H1 (cell line): ENCODE data around the gene SRRM4. TPM values are rescaled to one million over a fixed set of nuclear protein-coding genes. Genes with fewer than 3 reads are reported as not detected.

Experiments used
- CTCF ChIA-PET: fragments of 300-600 bp; sonication (Branson Sonifier 250); formaldehyde crosslinking; loops from one replicate; lab custom pipeline; 2021; ENCODE audit not compliant: partially characterized antibody; lab: Charles Lee
- POLR2A ChIA-PET: fragments of 300-600 bp; sonication (Branson Sonifier 250); formaldehyde crosslinking; loops from one replicate; lab custom pipeline; 2021; ENCODE audit warnings: inconsistent platforms; ENCODE audit not compliant: partially characterized antibody; lab: Charles Lee
- DNase-seq, 2 experiments: peaks; one replicate each; pipeline versions ENCODE4 v3.0.0 to v3.0.0-alpha.2; 2010 to 2022; ENCODE audit warnings: low spot score in 2 of 2, low read depth in 1 of 2, mixed read lengths in 1 of 2
- FAIRE-seq: peaks from 2 replicates; lab custom pipeline; 2011; peaks lifted over from hg19 to GRCh38; lab: Jason Lieb, UNC
- H2AFZ ChIP-seq: 2 replicates; pipeline ENCODE4 v1.8.1; 2012; ENCODE audit warnings: low read length, inconsistent platforms
- H2AK5ac ChIP-seq: 2 replicates; pipeline ENCODE4 v1.6.1; 2013; ENCODE audit warnings: low read depth, low read length
- H2BK120ac ChIP-seq: replicated peaks from 2 replicates; pipeline ENCODE3; 2013; ENCODE audit warnings: low read depth, low read length, inconsistent platforms
- H2BK12ac ChIP-seq: 2 replicates; pipeline ENCODE4 v1.6.1; 2013; ENCODE audit warnings: low read depth, low read length
- H2BK15ac ChIP-seq: 2 replicates; pipeline ENCODE4 v1.6.1; 2013; ENCODE audit warnings: low read length
- H2BK20ac ChIP-seq: 2 replicates; pipeline ENCODE4 v1.6.1; 2013; ENCODE audit warnings: low read length
- H2BK5ac ChIP-seq: 2 replicates; pipeline ENCODE4 v1.6.1; 2013; ENCODE audit warnings: low read depth, low read length
- H3K14ac ChIP-seq: 2 replicates; pipeline ENCODE4 v1.6.1; 2013; ENCODE audit warnings: inconsistent platforms; ENCODE audit not compliant: insufficient read length
- H3K18ac ChIP-seq: 2 replicates; pipeline ENCODE4 v1.6.1; 2013; ENCODE audit warnings: low read length; ENCODE audit errors: extremely low read depth
- H3K23ac ChIP-seq: 2 replicates; pipeline ENCODE4 v1.6.1; 2013; ENCODE audit warnings: inconsistent platforms; ENCODE audit not compliant: insufficient read length
- H3K23me2 ChIP-seq: 2 replicates; pipeline ENCODE4 v1.6.1; 2013; ENCODE audit warnings: low read depth, low read length
- H3K27ac ChIP-seq: 2 replicates; pipeline ENCODE4 v1.6.1; 2011; ENCODE audit warnings: low read depth, low read length, inconsistent platforms
- H3K27me3 ChIP-seq, 4 experiments: replicated peaks in 1 of 4; 1 replicate in 1 of 4; 2 replicates in 3 of 4; pipeline versions ENCODE4 v1.6.1 to v1.8.1; 2011 to 2013; ENCODE audit warnings: low read length in 3 of 4, mild to moderate bottlenecking in 3 of 4, inconsistent platforms in 2 of 4, mixed read lengths in 2 of 4, moderate library complexity in 1 of 4; ENCODE audit not compliant: control insufficient read depth in 3 of 4, insufficient read depth in 3 of 4; ENCODE audit errors: extremely low read depth in 1 of 4
- H3K36me3 ChIP-seq, 4 experiments: 2 replicates each; pipeline versions ENCODE4 v1.6.1 to v1.8.1; 2011 to 2013; ENCODE audit warnings: mild to moderate bottlenecking in 4 of 4, low read length in 3 of 4, moderate library complexity in 2 of 4, control low read depth in 1 of 4, inconsistent platforms in 1 of 4; ENCODE audit not compliant: insufficient read depth in 4 of 4, control insufficient read depth in 2 of 4
- H3K4ac ChIP-seq: replicated peaks from 2 replicates; pipeline ENCODE3; 2013; ENCODE audit warnings: low read length, low read depth, mixed read lengths, inconsistent platforms; ENCODE audit not compliant: insufficient read length
- H3K4me1 ChIP-seq, 4 experiments: replicated peaks in 1 of 4; 1 replicate in 1 of 4; 2 replicates in 3 of 4; pipeline versions ENCODE4 v1.6.1 to v1.8.1; 2011 to 2013; ENCODE audit warnings: low read length in 3 of 4, inconsistent platforms in 2 of 4, mixed read lengths in 1 of 4; ENCODE audit not compliant: insufficient read depth in 4 of 4, control insufficient read depth in 3 of 4
- H3K4me2 ChIP-seq, 2 experiments: 2 replicates each; pipeline versions ENCODE4 v1.6.1 to v1.8.1; 2011 to 2013; ENCODE audit warnings: low read depth in 2 of 2, low read length in 2 of 2, control low read depth in 1 of 2, inconsistent platforms in 1 of 2, mild to moderate bottlenecking in 1 of 2; ENCODE audit not compliant: insufficient read depth in 1 of 2
- H3K4me3 ChIP-seq, 4 experiments: fragments of 200-600, 300-600 bp in 1 of 4; sonication (generic), shearing (Covaris generic), sonication (Bioruptor Twin) in 1 of 4; 2 replicates each; pipeline versions ENCODE4 v1.5.1 to v1.8.1; 2011 to 2016; ENCODE audit warnings: low read length in 4 of 4, low read depth in 3 of 4, control low read depth in 2 of 4, inconsistent platforms in 2 of 4, mild to moderate bottlenecking in 2 of 4, mixed read lengths in 1 of 4, moderate library complexity in 1 of 4; ENCODE audit not compliant: insufficient read depth in 2 of 4; ENCODE audit errors: extremely low read depth in 1 of 4
- H3K56ac ChIP-seq: replicated peaks from 2 replicates; pipeline ENCODE3; 2013; ENCODE audit warnings: low read depth, mild to moderate bottlenecking, mixed read lengths, low read length, inconsistent platforms; ENCODE audit not compliant: insufficient read length
- H3K79me1 ChIP-seq: 2 replicates; pipeline ENCODE4 v1.6.1; 2013; ENCODE audit warnings: low read depth, low read length, control low read depth
- H3K79me2 ChIP-seq, 2 experiments: 2 replicates each; pipeline versions ENCODE4 v1.6.1 to v1.8.1; 2012 to 2013; ENCODE audit warnings: low read length in 2 of 2, mild to moderate bottlenecking in 2 of 2, inconsistent platforms in 1 of 2; ENCODE audit not compliant: insufficient read depth in 2 of 2, control insufficient read depth in 1 of 2
- H3K9ac ChIP-seq, 4 experiments: replicated peaks in 1 of 4; 1 replicate in 1 of 4; 2 replicates in 3 of 4; pipeline versions ENCODE4 v1.6.1 to v1.8.1; 2011 to 2013; ENCODE audit warnings: low read depth in 3 of 4, low read length in 3 of 4, control low read depth in 2 of 4, mild to moderate bottlenecking in 2 of 4, moderate library complexity in 2 of 4, inconsistent platforms in 1 of 4; ENCODE audit errors: extremely low read depth in 1 of 4
- H3K9me3 ChIP-seq, 2 experiments: 2 replicates each; pipeline versions ENCODE4 v1.6.1 to v1.8.1; 2012 to 2013; ENCODE audit warnings: mild to moderate bottlenecking in 2 of 2, moderate library complexity in 2 of 2, control low read depth in 1 of 2, inconsistent platforms in 1 of 2, low read depth in 1 of 2, low read length in 1 of 2, mixed read lengths in 1 of 2; ENCODE audit not compliant: insufficient read depth in 2 of 2
- H4K20me1 ChIP-seq, 2 experiments: replicated peaks in 1 of 2; 2 replicates each; pipeline versions ENCODE3 to v1.8.1; 2011 to 2013; ENCODE audit warnings: inconsistent platforms in 2 of 2, low read length in 2 of 2, mild to moderate bottlenecking in 1 of 2; ENCODE audit not compliant: insufficient read depth in 2 of 2, control insufficient read depth in 1 of 2
- H4K5ac ChIP-seq: 2 replicates; pipeline ENCODE4 v1.6.1; 2013; ENCODE audit warnings: low read length, low read depth, mixed read lengths, inconsistent platforms; ENCODE audit not compliant: insufficient read length
- H4K8ac ChIP-seq: 2 replicates; pipeline ENCODE4 v1.8.0; 2013; ENCODE audit warnings: mild to moderate bottlenecking, moderate library complexity, low read length, inconsistent platforms; ENCODE audit not compliant: insufficient read depth; ENCODE audit errors: extremely low read depth
- H4K91ac ChIP-seq: replicated peaks from 2 replicates; pipeline ENCODE3; 2013; ENCODE audit warnings: low read length, mixed read lengths, inconsistent platforms; ENCODE audit not compliant: insufficient read length
- CEBPB ChIP-seq: IDR thresholded peaks from 2 replicates; pipeline ENCODE4 v1.6.1; 2012; ENCODE audit warnings: low read depth, low read length
- EGR1 ChIP-seq: IDR thresholded peaks from 2 replicates; pipeline ENCODE4 v1.6.1; 2011; ENCODE audit warnings: low read depth, low read length, borderline replicate concordance
- GTF2F1 ChIP-seq: IDR thresholded peaks from 2 replicates; pipeline ENCODE4 v1.6.1; 2012; ENCODE audit warnings: low read depth, low read length, improper control_type of control experiment, borderline replicate concordance
- HDAC6 ChIP-seq: IDR thresholded peaks from one replicate; pipeline ENCODE4 v1.7.1; 2012; ENCODE audit warnings: low read depth, mild to moderate bottlenecking, inconsistent platforms, low read length, moderate library complexity
- JUN ChIP-seq: IDR thresholded peaks from 2 replicates; pipeline ENCODE4 v1.6.1; 2011; ENCODE audit warnings: low read depth, mild to moderate bottlenecking, improper control_type of control experiment, low read length
- JUND ChIP-seq: IDR thresholded peaks from 2 replicates; pipeline ENCODE4 v1.6.1; 2011; ENCODE audit warnings: mild to moderate bottlenecking, improper control_type of control experiment, low read length
- NANOG ChIP-seq: IDR thresholded peaks from 2 replicates; pipeline ENCODE4 v1.6.1; 2011; ENCODE audit warnings: low read length, low read depth, mild to moderate bottlenecking, inconsistent platforms; ENCODE audit not compliant: insufficient read depth, poor library complexity, severe bottlenecking
- NRF1 ChIP-seq: IDR thresholded peaks from 2 replicates; pipeline ENCODE4 v1.6.1; 2011; ENCODE audit warnings: mild to moderate bottlenecking, low read depth, low read length, improper control_type of control experiment
- RBBP5 ChIP-seq: IDR thresholded peaks from 2 replicates; pipeline ENCODE4 v1.7.1; 2012; ENCODE audit warnings: low read depth, mild to moderate bottlenecking, inconsistent platforms, low read length, moderate library complexity, borderline replicate concordance
- RFX5 ChIP-seq: IDR thresholded peaks from 2 replicates; pipeline ENCODE4 v1.6.1; 2011; ENCODE audit warnings: low read depth, low read length, improper control_type of control experiment, borderline replicate concordance
- RXRA ChIP-seq: IDR thresholded peaks from 2 replicates; pipeline ENCODE4 v1.6.1; 2011; ENCODE audit warnings: low read depth, mild to moderate bottlenecking, low read length, moderate library complexity; ENCODE audit not compliant: insufficient read depth
- SIRT6 ChIP-seq: IDR thresholded peaks from one replicate; pipeline ENCODE4 v1.7.1; 2012; ENCODE audit warnings: low read length, inconsistent platforms
- SIX5 ChIP-seq: IDR thresholded peaks from 2 replicates; pipeline ENCODE4 v1.6.1; 2011; ENCODE audit warnings: mild to moderate bottlenecking, low read depth, low read length
- TEAD4 ChIP-seq: IDR thresholded peaks from 2 replicates; pipeline ENCODE4 v1.6.1; 2012; ENCODE audit warnings: low read depth, low read length, inconsistent platforms, mixed read lengths
- WGBS, 2 experiments: shearing (Covaris generic) in 1 of 2; methylation state at CpG; one replicate each; pipeline versions ENCODE4 v1.1.6 to v1.1.7; 2013 to 2015; ENCODE audit warnings: low lambda C conversion rate in 2 of 2, mixed read lengths in 2 of 2, inconsistent platforms in 1 of 2, low coverage in 1 of 2, missing lambda C conversion rate in 1 of 2; ENCODE audit not compliant: insufficient replicate concordance in 2 of 2, insufficient coverage in 1 of 2, insufficient read length in 1 of 2; ENCODE audit errors: extremely low coverage in 1 of 2, missing lambda C conversion rate in 1 of 2; 5-methylcytosine and 5-hydroxymethylcytosine counted together
- polyA plus RNA-seq, 7 experiments: library from polyadenylated mRNA; depleted of rRNA in 3 of 7; stranded (reverse) in 5 of 7; unstranded in 2 of 7; fragments of >200 nt in 5 of 7; fragments of 200-250 nt in 2 of 7; gene quantifications; 1 replicate in 5 of 7; 2 replicates in 1 of 7; 4 replicates in 1 of 7; pipeline versions ENCODE4 v1.2.1 to v1.2.3, GENCODE V29; 2011 to 2013; ENCODE audit warnings: missing spikeins in 2 of 7, mixed read lengths in 2 of 7
- total RNA-seq: library from RNA; stranded (reverse); fragmentation: NEBNext Ultra II Directional; extraction: Animal tissue kit (Norgen Biotek cat#: 25700); gene quantifications from 2 replicates; pipeline ENCODE4 v1.2.1, GENCODE V29; 2021

Gene SRRM4
- total and polyA plus RNA-seq, 2 of the 8 experiments (the other 6 are each of a cell fraction or from before 2014, with no cell fraction given) = 0.53 to 1.1 TPM

- Histone ChIP-seq H4K5ac (no peak overlapping the region), H3K14ac (no peak overlapping the region), H2BK5ac (0 out of 2 replicates have a peak overlapping the region, but pooled peaks have one; percentile 6), H4K91ac (no peak overlapping the region), H3K9ac (no peak overlapping the region), H3K79me1 (no peaks in the 10 kb centered on the region), H3K56ac (no peak overlapping the region), H3K9me3 (no peaks in the 10 kb centered on the region), H3K18ac (no peak overlapping the region; the same call in 1 of the 2 replicates), H3K36me3 (no peaks in the 10 kb centered on the region), H3K4me3 (no peak overlapping the region; a peak in 1 of 8 replicates), H2BK15ac (0 out of 2 replicates have a peak overlapping the region, but pooled peaks have one; percentile 10), H3K27ac (no peak overlapping the region), H3K79me2 (no peaks in the 10 kb centered on the region), H3K27me3 (no peaks in the 10 kb centered on the region), H2BK12ac (peak overlapping the region; percentile 4; the same call in 1 of the 2 replicates), H3K4me1 (peaks cover 12 to 32% (median 25%) of the 10 kb centered on the region in 4 experiments), H3K4ac (no peak overlapping the region), H2BK20ac (0 out of 2 replicates have a peak overlapping the region, but pooled peaks have one; percentile 76), H2AK5ac (no peak overlapping the region), H3K4me2 (no peak overlapping the region), H2BK120ac (peak overlapping the region; percentile 19), H4K8ac (no peak overlapping the region), H4K20me1 (no peaks in the 10 kb centered on the region), H3K23me2 (no peaks in the 10 kb centered on the region), H3K23ac (no peak overlapping the region), H2AFZ (no peak overlapping the region)
- DNase-seq = no peak
- POLR2A ChIA-PET = interaction anchor here (0.9 kb wide), 1 partner anchor 20 kb away, joined by 3 read pairs; no protein-coding TSS in a partner anchor
- CTCF ChIA-PET = interaction anchor here (0.8 to 2.4 kb wide), 9 partner anchors 13 to 240 kb away, joined by 3 to 13 read pairs (median 6); no protein-coding TSS in a partner anchor
- FAIRE-seq = no peak
- 82% methylated on average over 7 of the region's 7 CpGs; no CpG with 5 or more reads in 1 of the 2 experiments for WGBS, 2 experiments
- TF ChIP-seq EGR1 (no peak), NANOG (no peak), CEBPB (no peak), TEAD4 (no peak), HDAC6 (no peak), RXRA (no peak), NRF1 (no peak), SIX5 (no peak), JUND (no peak), RFX5 (no peak), JUN (no peak), GTF2F1 (no peak), SIRT6 (no peak), RBBP5 (no peak)
Measured at GRCh38 chr12:119204671-119205285, 223.4 kb downstream of the SRRM4 start.
